WTC11 (cell line): Measurements from ENCODE around the gene NDN. TPM values are rescaled to one million over a fixed set of nuclear protein-coding genes. Genes with fewer than 3 reads are reported as not detected.

ENCODE experiments used
- ATAC-seq: fragments of 200-7000 bp; cut with Tn5 transposase; 2 replicates; pipeline ENCODE4 v1.10.0; 2021; ENCODE audit warnings: mild to moderate bottlenecking, moderate library complexity
- CTCF ChIA-PET: fragments of 300-600 bp; sonication (Branson Sonifier 250); formaldehyde crosslinking; loops from one replicate; lab custom pipeline; 2021; ENCODE audit warnings: antibody characterized with exemption; lab: Charles Lee
- POLR2A ChIA-PET: fragments of 350-600 bp; sonication (Branson Sonifier 250); formaldehyde crosslinking; loops from one replicate; lab custom pipeline; 2021; ENCODE audit warnings: antibody characterized with exemption; lab: Charles Lee
- DNase-seq: peaks from one replicate; pipeline ENCODE4 v3.0.0; 2021; ENCODE audit warnings: low spot score
- H3K27ac Mint-ChIP-seq: 2 replicates; pipeline ENCODE4 v1.8.0; 2021; ENCODE audit warnings: mixed read lengths
- H3K27me3 Mint-ChIP-seq: 2 replicates; pipeline ENCODE4 v1.8.0; 2021; ENCODE audit warnings: low read depth, mild to moderate bottlenecking, moderate library complexity, mixed read lengths
- H3K36me3 Mint-ChIP-seq: 2 replicates; pipeline ENCODE4 v1.8.0; 2021; ENCODE audit warnings: mixed read lengths
- H3K4me1 Mint-ChIP-seq: 2 replicates; pipeline ENCODE4 v1.8.0; 2022; ENCODE audit warnings: mixed read lengths
- H3K4me3 Mint-ChIP-seq: 2 replicates; pipeline ENCODE4 v1.8.0; 2021; ENCODE audit warnings: mild to moderate bottlenecking, moderate library complexity, mixed read lengths
- H3K9me3 Mint-ChIP-seq: 2 replicates; pipeline ENCODE4 v1.8.0; 2021; ENCODE audit warnings: mixed read lengths
- ATF1 ChIP-seq: sonication (generic); formaldehyde crosslinking; IDR thresholded peaks from 2 replicates; pipeline ENCODE4 v1.8.1; 2023; ENCODE audit warnings: mild to moderate bottlenecking, moderate library complexity, missing genetic modification reagents
- ATF6 ChIP-seq: sonication (generic); formaldehyde crosslinking; IDR thresholded peaks from 2 replicates; pipeline ENCODE4 v1.8.1; 2023; ENCODE audit warnings: mild to moderate bottlenecking, missing genetic modification reagents
- CBFB ChIP-seq: sonication (generic); formaldehyde crosslinking; IDR thresholded peaks from 2 replicates; pipeline ENCODE4 v1.8.1; 2022; ENCODE audit warnings: mild to moderate bottlenecking, low read depth, missing genetic modification reagents
- CREB1 ChIP-seq: sonication (generic); formaldehyde crosslinking; IDR thresholded peaks from 2 replicates; pipeline ENCODE4 v1.8.0; 2023; ENCODE audit warnings: mild to moderate bottlenecking, missing genetic modification reagents
- E2F1 ChIP-seq: sonication (generic); formaldehyde crosslinking; IDR thresholded peaks from 2 replicates; pipeline ENCODE4 v1.8.0; 2022; ENCODE audit warnings: mild to moderate bottlenecking, missing genetic modification reagents
- GTF2I ChIP-seq: fragments of 250-450 bp; sonication (Bioruptor Pico); conservative IDR thresholded peaks from 2 replicates; pipeline ENCODE4 v1.4.0; 2021; ENCODE audit warnings: mild to moderate bottlenecking
- JAZF1 ChIP-seq: fragments of 250-450 bp; sonication (Bioruptor Pico); IDR thresholded peaks from 2 replicates; pipeline ENCODE4 v1.9.0; 2021; ENCODE audit warnings: moderate library complexity, mild to moderate bottlenecking, inconsistent platforms
- JUN ChIP-seq: sonication (generic); formaldehyde crosslinking; IDR thresholded peaks from 2 replicates; pipeline ENCODE4 v1.8.0; 2023; ENCODE audit warnings: mild to moderate bottlenecking, missing genetic modification reagents
- NFYB ChIP-seq: sonication (generic); formaldehyde crosslinking; conservative IDR thresholded peaks from 2 replicates; pipeline ENCODE4 v1.8.0; 2022; ENCODE audit warnings: low read depth, missing genetic modification reagents
- NR1H2 ChIP-seq: sonication (generic); formaldehyde crosslinking; IDR thresholded peaks from 2 replicates; pipeline ENCODE4 v1.9.0; 2021; ENCODE audit warnings: mild to moderate bottlenecking, moderate library complexity, missing genetic modification reagents
- RELA ChIP-seq: sonication (generic); formaldehyde crosslinking; IDR thresholded peaks from 2 replicates; pipeline ENCODE4 v1.8.1; 2022; ENCODE audit warnings: missing genetic modification reagents, mild to moderate bottlenecking, borderline replicate concordance
- SP1 ChIP-seq: sonication (generic); formaldehyde crosslinking; conservative IDR thresholded peaks from 2 replicates; pipeline ENCODE4 v1.8.1; 2022; ENCODE audit warnings: missing genetic modification reagents
- USF1 ChIP-seq: sonication (generic); formaldehyde crosslinking; IDR thresholded peaks from 2 replicates; pipeline ENCODE4 v1.8.0; 2022; ENCODE audit warnings: mild to moderate bottlenecking, missing genetic modification reagents
- ZSCAN18 ChIP-seq: fragments of 250-450 bp; sonication (Bioruptor Pico); IDR thresholded peaks from 2 replicates; pipeline ENCODE4 v2.1.2; 2022; ENCODE audit warnings: mild to moderate bottlenecking, moderate library complexity
- total RNA-seq: library from RNA; stranded (reverse); gene quantifications from 3 replicates; pipeline ENCODE4 v1.2.3, GENCODE V29; 2021
- TF ChIP-seq, protein P1 (sequence below): fragments of 250-450 bp; sonication (Bioruptor Pico); IDR thresholded peaks from 2 replicates; pipeline ENCODE4 v1.9.0; 2021; ENCODE audit warnings: mild to moderate bottlenecking
- TF ChIP-seq, protein P2 (sequence below): fragments of 200-600 bp; IDR thresholded peaks from 2 replicates; pipeline ENCODE4 v1.8.0; 2022; ENCODE audit warnings: antibody characterized with exemption
- TF ChIP-seq, protein P3 (sequence below): sonication (generic); formaldehyde crosslinking; IDR thresholded peaks from 2 replicates; pipeline ENCODE4 v1.8.0; 2023; ENCODE audit warnings: missing genetic modification reagents, mild to moderate bottlenecking, borderline replicate concordance

NDN gene
- total RNA-seq, 1 experiment from 2014 or later, result 40.0 TPM

GRCh38 chr15:23663232-23663631, 23.9 kb downstream of the NDN start:
- ATAC-seq, result no peak
- Mint-ChIP-seq H3K27me3 (peaks cover 7% of the 10 kb centered on the region; the same call in 1 of the 2 replicates), H3K4me1 (no peaks in the 10 kb centered on the region), H3K36me3 (peaks cover 9% of the 10 kb centered on the region; the same call in 1 of the 2 replicates), H3K4me3 (no peak overlapping the region), H3K27ac (no peak overlapping the region), H3K9me3 (peaks cover 31% of the 10 kb centered on the region)
- CTCF ChIA-PET, result interaction anchor here (1.6 kb wide), 1 partner anchor 215 kb away, joined by 6 read pairs; no protein-coding TSS in a partner anchor
- POLR2A ChIA-PET, result no interaction called here
- TF ChIP-seq NFYB (CRISPR knock-in tag), result no peak
- no peak for TF ChIP-seq JAZF1 (CRISPR knock-in tag)
- no peak for TF ChIP-seq NR1H2
- no peak for TF ChIP-seq JUN
- no peak for TF ChIP-seq GTF2I (CRISPR knock-in tag)
- TF ChIP-seq CBFB, result no peak
- no peak for TF ChIP-seq E2F1 (CRISPR knock-in tag)
- TF ChIP-seq, protein P1, sequence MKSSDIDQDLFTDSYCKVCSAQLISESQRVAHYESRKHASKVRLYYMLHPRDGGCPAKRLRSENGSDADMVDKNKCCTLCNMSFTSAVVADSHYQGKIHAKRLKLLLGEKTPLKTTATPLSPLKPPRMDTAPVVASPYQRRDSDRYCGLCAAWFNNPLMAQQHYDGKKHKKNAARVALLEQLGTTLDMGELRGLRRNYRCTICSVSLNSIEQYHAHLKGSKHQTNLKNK (CRISPR knock-in tag), result no peak
- TF ChIP-seq CREB1 (CRISPR knock-in tag), result no peak
- DNase-seq, result no peak

GRCh38 chr15:23648920-23649515, 38.1 kb downstream of the NDN start:
- no peak overlapping the region for H3K27ac Mint-ChIP-seq
- ChIA-PET CTCF (interaction anchor here (0.6 to 0.9 kb wide), 4 partner anchors 94 to 229 kb away, joined by 3 to 5 read pairs (median 3); no protein-coding TSS in a partner anchor), POLR2A (no interaction called here)
- H3K36me3 Mint-ChIP-seq, result peaks cover 21% of the 10 kb centered on the region
- DNase-seq (peak; percentile 67), ATAC-seq (no peak)
- TF ChIP-seq, protein P2, sequence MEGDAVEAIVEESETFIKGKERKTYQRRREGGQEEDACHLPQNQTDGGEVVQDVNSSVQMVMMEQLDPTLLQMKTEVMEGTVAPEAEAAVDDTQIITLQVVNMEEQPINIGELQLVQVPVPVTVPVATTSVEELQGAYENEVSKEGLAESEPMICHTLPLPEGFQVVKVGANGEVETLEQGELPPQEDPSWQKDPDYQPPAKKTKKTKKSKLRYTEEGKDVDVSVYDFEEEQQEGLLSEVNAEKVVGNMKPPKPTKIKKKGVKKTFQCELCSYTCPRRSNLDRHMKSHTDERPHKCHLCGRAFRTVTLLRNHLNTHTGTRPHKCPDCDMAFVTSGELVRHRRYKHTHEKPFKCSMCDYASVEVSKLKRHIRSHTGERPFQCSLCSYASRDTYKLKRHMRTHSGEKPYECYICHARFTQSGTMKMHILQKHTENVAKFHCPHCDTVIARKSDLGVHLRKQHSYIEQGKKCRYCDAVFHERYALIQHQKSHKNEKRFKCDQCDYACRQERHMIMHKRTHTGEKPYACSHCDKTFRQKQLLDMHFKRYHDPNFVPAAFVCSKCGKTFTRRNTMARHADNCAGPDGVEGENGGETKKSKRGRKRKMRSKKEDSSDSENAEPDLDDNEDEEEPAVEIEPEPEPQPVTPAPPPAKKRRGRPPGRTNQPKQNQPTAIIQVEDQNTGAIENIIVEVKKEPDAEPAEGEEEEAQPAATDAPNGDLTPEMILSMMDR, result peak; percentile 39; the same call in 1 of the 2 replicates
- TF ChIP-seq ZSCAN18 (CRISPR knock-in tag), result no peak
- H3K4me3 Mint-ChIP-seq, result peak overlapping the region; percentile 72
- peaks cover 16% of the 10 kb centered on the region for H3K4me1 Mint-ChIP-seq
- peaks cover 7% of the 10 kb centered on the region; the same call in 1 of the 2 replicates for H3K27me3 Mint-ChIP-seq
- peaks cover 25% of the 10 kb centered on the region for H3K9me3 Mint-ChIP-seq

GRCh38 chr15:23647421-23648370, 39.4 kb downstream of the NDN start, which contains the start of gene MAGEL2:
MAGEL2 (minus strand) TSS chr15:23647867; CDS start chr15:23647742, 125 bp downstream.
- Mint-ChIP-seq H3K36me3 (peaks cover 24% of the 10 kb centered on the region), H3K4me3 (peak within 1 kb of the TSS; percentile 72), H3K9me3 (peaks cover 29% of the 10 kb centered on the region), H3K4me1 (peaks cover 21% of the 10 kb centered on the region), H3K27me3 (peaks cover 7% of the 10 kb centered on the region; the same call in 1 of the 2 replicates), H3K27ac (no peak within 1 kb of the TSS)
- ATAC-seq (peak; percentile 64), DNase-seq (peak; percentile 49)
- CTCF ChIA-PET, result interaction anchor here (0.6 to 1.8 kb wide), 4 partner anchors 206 to 230 kb away, joined by 3 to 8 read pairs (median 4); no protein-coding TSS in a partner anchor
- POLR2A ChIA-PET, result no interaction called here
- TF ChIP-seq ATF6 (CRISPR knock-in tag) (no peak), ATF1 (no peak), NFYB (CRISPR knock-in tag) (no peak), SP1 (CRISPR knock-in tag) (no peak), USF1 (CRISPR knock-in tag) (no peak), RELA (CRISPR knock-in tag) (no peak)
- TF ChIP-seq, protein P3, sequence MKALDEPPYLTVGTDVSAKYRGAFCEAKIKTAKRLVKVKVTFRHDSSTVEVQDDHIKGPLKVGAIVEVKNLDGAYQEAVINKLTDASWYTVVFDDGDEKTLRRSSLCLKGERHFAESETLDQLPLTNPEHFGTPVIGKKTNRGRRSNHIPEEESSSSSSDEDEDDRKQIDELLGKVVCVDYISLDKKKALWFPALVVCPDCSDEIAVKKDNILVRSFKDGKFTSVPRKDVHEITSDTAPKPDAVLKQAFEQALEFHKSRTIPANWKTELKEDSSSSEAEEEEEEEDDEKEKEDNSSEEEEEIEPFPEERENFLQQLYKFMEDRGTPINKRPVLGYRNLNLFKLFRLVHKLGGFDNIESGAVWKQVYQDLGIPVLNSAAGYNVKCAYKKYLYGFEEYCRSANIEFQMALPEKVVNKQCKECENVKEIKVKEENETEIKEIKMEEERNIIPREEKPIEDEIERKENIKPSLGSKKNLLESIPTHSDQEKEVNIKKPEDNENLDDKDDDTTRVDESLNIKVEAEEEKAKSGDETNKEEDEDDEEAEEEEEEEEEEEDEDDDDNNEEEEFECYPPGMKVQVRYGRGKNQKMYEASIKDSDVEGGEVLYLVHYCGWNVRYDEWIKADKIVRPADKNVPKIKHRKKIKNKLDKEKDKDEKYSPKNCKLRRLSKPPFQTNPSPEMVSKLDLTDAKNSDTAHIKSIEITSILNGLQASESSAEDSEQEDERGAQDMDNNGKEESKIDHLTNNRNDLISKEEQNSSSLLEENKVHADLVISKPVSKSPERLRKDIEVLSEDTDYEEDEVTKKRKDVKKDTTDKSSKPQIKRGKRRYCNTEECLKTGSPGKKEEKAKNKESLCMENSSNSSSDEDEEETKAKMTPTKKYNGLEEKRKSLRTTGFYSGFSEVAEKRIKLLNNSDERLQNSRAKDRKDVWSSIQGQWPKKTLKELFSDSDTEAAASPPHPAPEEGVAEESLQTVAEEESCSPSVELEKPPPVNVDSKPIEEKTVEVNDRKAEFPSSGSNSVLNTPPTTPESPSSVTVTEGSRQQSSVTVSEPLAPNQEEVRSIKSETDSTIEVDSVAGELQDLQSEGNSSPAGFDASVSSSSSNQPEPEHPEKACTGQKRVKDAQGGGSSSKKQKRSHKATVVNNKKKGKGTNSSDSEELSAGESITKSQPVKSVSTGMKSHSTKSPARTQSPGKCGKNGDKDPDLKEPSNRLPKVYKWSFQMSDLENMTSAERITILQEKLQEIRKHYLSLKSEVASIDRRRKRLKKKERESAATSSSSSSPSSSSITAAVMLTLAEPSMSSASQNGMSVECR, result no peak
